Parathyroid adenoma (tissue), 2 donors: ENCODE data around the gene ZNF197.

Source experiments
- H2AFZ ChIP-seq: fragments of 300-600 bp; sonication (generic); one replicate; pipeline ENCODE4 v1.7.0; 2017; ENCODE audit warnings: antibody characterized with exemption, mild to moderate bottlenecking
- H3K27ac ChIP-seq: fragments of 300-600 bp; sonication (generic); one replicate; pipeline ENCODE4 v1.7.0; 2017
- H3K27me3 ChIP-seq: fragments of 300-600 bp; sonication (generic); one replicate; pipeline ENCODE4 v1.7.0; 2017; ENCODE audit warnings: low read length; ENCODE audit not compliant: control insufficient read depth, insufficient read depth
- H3K36me3 ChIP-seq: fragments of 300-600 bp; sonication (generic); one replicate; pipeline ENCODE4 v1.7.0; 2017; ENCODE audit warnings: low read length; ENCODE audit not compliant: control insufficient read depth, insufficient read depth
- H3K4me1 ChIP-seq: fragments of 300-600 bp; sonication (generic); one replicate; pipeline ENCODE4 v1.7.0; 2017; ENCODE audit warnings: control low read depth
- H3K4me2 ChIP-seq: fragments of 300-600 bp; sonication (generic); one replicate; pipeline ENCODE4 v1.7.0; 2017; ENCODE audit warnings: low read length
- H3K4me3 ChIP-seq: fragments of 300-600 bp; sonication (generic); one replicate; pipeline ENCODE4 v1.7.0; 2017; ENCODE audit warnings: low read depth, low read length
- H3K79me2 ChIP-seq: fragments of 300-600 bp; sonication (generic); one replicate; pipeline ENCODE4 v1.7.0; 2017; ENCODE audit warnings: control low read depth
- H3K9ac ChIP-seq: fragments of 300-600 bp; sonication (generic); one replicate; pipeline ENCODE4 v1.7.0; 2017; ENCODE audit warnings: mild to moderate bottlenecking
- H3K9me3 ChIP-seq: fragments of 300-600 bp; sonication (generic); one replicate; pipeline ENCODE4 v1.7.0; 2017; ENCODE audit warnings: low read length; ENCODE audit not compliant: control insufficient read depth
- CTCF ChIP-seq: fragments of 300-600 bp; sonication (generic); IDR thresholded peaks from one replicate; pipeline ENCODE4 v1.7.0; 2017; ENCODE audit warnings: antibody characterized with exemption, mild to moderate bottlenecking
- donor health status: primary hyperparathyroidism.

Gene ZNF197

GRCh38 chr3:44628716-44629115, 3.9 kb downstream of the ZNF197 start:
- Histone ChIP-seq H3K36me3 (no peaks in the 10 kb centered on the region), H3K9ac (no peak overlapping the region), H3K4me2 (no peak overlapping the region), H3K4me1 (peaks cover 5% of the 10 kb centered on the region), H2AFZ (no peak overlapping the region), H3K9me3 (no peaks in the 10 kb centered on the region), H3K27me3 (no peaks in the 10 kb centered on the region), H3K4me3 (no peak overlapping the region), H3K79me2 (peaks cover 32% of the 10 kb centered on the region), H3K27ac (no peak overlapping the region)
- TF ChIP-seq CTCF: no peak

- H3K4me1 ChIP-seq: no peaks in the 10 kb centered on the region
- no peak for TF ChIP-seq CTCF
- H3K4me3 ChIP-seq: no peak overlapping the region
- no peaks in the 10 kb centered on the region for H3K9me3 ChIP-seq
- H3K36me3 ChIP-seq: no peaks in the 10 kb centered on the region
- no peaks in the 10 kb centered on the region for H3K27me3 ChIP-seq
- H2AFZ ChIP-seq: no peak overlapping the region
- no peak overlapping the region for H3K9ac ChIP-seq
- H3K4me2 ChIP-seq: no peak overlapping the region
- H3K79me2 ChIP-seq: peaks cover 43% of the 10 kb centered on the region
- no peak overlapping the region for H3K27ac ChIP-seq
These were observed 7.4 kb downstream of the ZNF197 start for GRCh38 chr3:44632193-44632592.

- Histone ChIP-seq H3K9me3 (peaks cover 8% of the 10 kb centered on the region), H3K27ac (no peak overlapping the region), H3K4me1 (no peaks in the 10 kb centered on the region), H2AFZ (no peak overlapping the region), H3K36me3 (peaks cover 10% of the 10 kb centered on the region), H3K27me3 (no peaks in the 10 kb centered on the region), H3K4me3 (no peak overlapping the region), H3K79me2 (peaks cover 28% of the 10 kb centered on the region), H3K4me2 (no peak overlapping the region), H3K9ac (no peak overlapping the region)
- no peak for TF ChIP-seq CTCF
These were observed 17.5 kb downstream of the ZNF197 start for GRCh38 chr3:44642337-44642736.

- H3K27me3 ChIP-seq: no peaks in the 10 kb centered on the region
- TF ChIP-seq CTCF: no peak
- no peak overlapping the region for H2AFZ ChIP-seq
- H3K27ac ChIP-seq: no peak overlapping the region
- peaks cover 10% of the 10 kb centered on the region for H3K36me3 ChIP-seq
- H3K4me2 ChIP-seq: no peak overlapping the region
- H3K9ac ChIP-seq: no peak overlapping the region
- peaks cover 28% of the 10 kb centered on the region for H3K79me2 ChIP-seq
- H3K9me3 ChIP-seq: peaks cover 8% of the 10 kb centered on the region
- no peak overlapping the region for H3K4me3 ChIP-seq
- H3K4me1 ChIP-seq: no peaks in the 10 kb centered on the region
These were observed 18.2 kb downstream of the ZNF197 start for GRCh38 chr3:44643024-44643423.

GRCh38 chr3:44647771-44648170, 22.9 kb downstream of the ZNF197 start:
- no peaks in the 10 kb centered on the region for H3K36me3 ChIP-seq
- H3K27ac ChIP-seq: no peak overlapping the region
- TF ChIP-seq CTCF: no peak
- H3K27me3 ChIP-seq: no peaks in the 10 kb centered on the region
- H2AFZ ChIP-seq: no peak overlapping the region
- H3K9me3 ChIP-seq: peaks cover 2% of the 10 kb centered on the region
- no peak overlapping the region for H3K4me2 ChIP-seq
- H3K79me2 ChIP-seq: peaks cover 5% of the 10 kb centered on the region
- H3K4me1 ChIP-seq: no peaks in the 10 kb centered on the region
- H3K4me3 ChIP-seq: no peak overlapping the region
- H3K9ac ChIP-seq: no peak overlapping the region
